ENCODE measurements around the gene TLR8.
"Not testable (repeated sequence)": the region's sequence is repeated elsewhere in the genome, so short reads cannot be mapped to it uniquely, and the experiment has no call there.

TLR8 gene

DNA sequence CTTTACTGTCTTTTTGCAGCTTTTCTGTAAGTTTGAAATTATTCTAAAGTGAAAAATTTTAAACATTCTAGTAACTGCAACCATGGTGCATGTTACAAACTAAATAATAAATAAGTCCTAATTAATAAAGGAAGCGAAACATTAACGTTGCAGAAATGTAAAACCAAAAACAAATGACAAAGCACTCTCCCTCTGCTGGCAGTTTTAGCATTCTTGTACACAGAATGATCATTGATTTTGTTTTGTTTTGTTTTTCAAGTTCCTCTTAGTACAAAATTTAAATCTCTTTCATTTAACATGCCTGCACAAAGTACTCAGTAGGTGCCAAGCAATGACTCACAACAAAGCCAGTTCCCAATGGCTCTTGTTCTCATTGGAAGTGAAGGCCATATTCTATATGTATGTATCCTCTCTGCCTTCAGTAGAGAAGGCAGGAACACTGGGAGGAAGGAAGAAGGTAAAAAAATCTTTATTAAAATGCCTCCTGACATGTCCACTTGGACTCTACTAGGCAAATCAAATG, 54.8 kb downstream of the TLR8 start:
- DNase-seq (ENCODE audit: low read depth): no peak
- H3K4me3 ChIP-seq (replicated peaks; ENCODE audit: low read depth, low read length): no peak overlapping the region
- TF ChIP-seq, protein P1, sequence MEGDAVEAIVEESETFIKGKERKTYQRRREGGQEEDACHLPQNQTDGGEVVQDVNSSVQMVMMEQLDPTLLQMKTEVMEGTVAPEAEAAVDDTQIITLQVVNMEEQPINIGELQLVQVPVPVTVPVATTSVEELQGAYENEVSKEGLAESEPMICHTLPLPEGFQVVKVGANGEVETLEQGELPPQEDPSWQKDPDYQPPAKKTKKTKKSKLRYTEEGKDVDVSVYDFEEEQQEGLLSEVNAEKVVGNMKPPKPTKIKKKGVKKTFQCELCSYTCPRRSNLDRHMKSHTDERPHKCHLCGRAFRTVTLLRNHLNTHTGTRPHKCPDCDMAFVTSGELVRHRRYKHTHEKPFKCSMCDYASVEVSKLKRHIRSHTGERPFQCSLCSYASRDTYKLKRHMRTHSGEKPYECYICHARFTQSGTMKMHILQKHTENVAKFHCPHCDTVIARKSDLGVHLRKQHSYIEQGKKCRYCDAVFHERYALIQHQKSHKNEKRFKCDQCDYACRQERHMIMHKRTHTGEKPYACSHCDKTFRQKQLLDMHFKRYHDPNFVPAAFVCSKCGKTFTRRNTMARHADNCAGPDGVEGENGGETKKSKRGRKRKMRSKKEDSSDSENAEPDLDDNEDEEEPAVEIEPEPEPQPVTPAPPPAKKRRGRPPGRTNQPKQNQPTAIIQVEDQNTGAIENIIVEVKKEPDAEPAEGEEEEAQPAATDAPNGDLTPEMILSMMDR (IDR thresholded peaks at IDR 0.05; ENCODE audit: low read length, missing control alignments): no peak

DNA sequence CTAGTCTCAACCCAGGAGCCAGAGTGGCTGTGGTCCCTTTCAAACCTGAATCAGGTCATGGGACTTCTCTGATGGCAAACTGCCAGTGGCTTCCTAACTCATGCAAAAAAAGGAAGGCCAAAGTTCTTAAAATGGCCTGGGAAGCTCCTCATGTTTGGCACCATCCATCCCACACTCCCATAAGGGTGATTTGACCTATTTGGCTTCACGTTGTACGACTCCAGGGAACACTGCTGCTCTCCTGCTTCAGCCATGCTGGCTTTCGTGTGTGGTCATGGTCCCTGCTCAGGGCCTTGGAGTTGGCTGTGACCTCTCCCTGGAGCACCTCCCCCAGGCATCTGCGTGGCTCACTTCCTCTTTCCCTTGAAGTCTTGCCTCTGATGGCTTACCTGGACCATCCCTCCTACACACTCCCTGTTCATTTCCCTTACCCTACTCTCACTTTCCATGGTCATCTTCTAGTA, 55.7 kb downstream of the TLR8 start:
- no peak for DNase-seq (ENCODE audit: low read depth)
- TF ChIP-seq, protein P1 (IDR thresholded peaks at IDR 0.05; ENCODE audit: low read length, missing control alignments): no peak
- no peak overlapping the region for H3K4me3 ChIP-seq (replicated peaks; ENCODE audit: low read depth, low read length)

- not testable (repeated sequence) for H3K4me3 ChIP-seq (replicated peaks; ENCODE audit: low read depth, low read length); DNase-seq (ENCODE audit: low read depth)
These were observed 56.9 kb downstream of the TLR8 start for GRCh38 chrX:12963210-12963850.

DNA sequence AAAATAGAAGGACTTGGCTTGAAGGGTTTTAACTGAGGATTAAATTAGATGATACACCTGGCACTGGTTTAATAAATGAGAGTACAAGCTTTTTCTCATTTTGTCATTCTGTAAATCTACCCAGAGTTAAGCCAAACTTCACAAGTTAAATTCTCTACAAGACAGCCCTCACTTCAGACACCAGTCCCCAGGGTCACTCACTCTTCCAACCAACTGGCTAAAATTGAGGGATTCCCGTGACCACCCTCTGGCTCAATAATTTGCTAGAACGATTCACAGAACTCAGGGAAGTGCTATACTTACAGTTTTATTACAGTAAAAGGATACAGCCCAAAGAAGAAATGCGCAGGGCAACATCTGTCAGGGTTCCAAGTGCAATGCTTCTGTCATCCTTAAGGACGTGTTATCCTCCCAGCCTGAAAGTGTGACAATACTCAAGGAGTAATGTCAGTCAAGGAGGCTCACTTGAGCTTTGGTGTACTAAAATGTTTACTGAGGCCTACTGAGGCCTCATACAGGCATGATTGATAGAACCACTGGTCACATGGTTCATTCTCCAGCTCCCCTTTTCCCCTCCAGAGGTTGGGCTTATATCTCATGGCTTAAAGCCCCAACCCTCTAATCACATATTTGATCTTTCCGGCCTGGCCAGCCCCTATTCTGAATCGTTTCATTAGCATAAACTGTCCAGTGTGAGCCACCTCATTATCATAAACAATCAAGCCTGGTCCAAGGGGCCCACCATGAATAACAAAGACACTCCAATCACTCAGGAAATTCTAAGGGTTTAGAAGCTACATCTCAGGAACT, 58.9 kb downstream of the TLR8 start:
- H3K4me3 ChIP-seq (replicated peaks; ENCODE audit: low read depth, low read length): no peak overlapping the region
- TF ChIP-seq, protein P1 (IDR thresholded peaks at IDR 0.05; ENCODE audit: low read length, missing control alignments): no peak
- DNase-seq (ENCODE audit: low read depth): no peak

- TF ChIP-seq, protein P1 (IDR thresholded peaks at IDR 0.05; ENCODE audit: low read length, missing control alignments): no peak
- no peak for DNase-seq (ENCODE audit: low read depth)
- no peak overlapping the region for H3K4me3 ChIP-seq (replicated peaks; ENCODE audit: low read depth, low read length)
These were observed 59.7 kb downstream of the TLR8 start for GRCh38 chrX:12966151-12966550.

DNA sequence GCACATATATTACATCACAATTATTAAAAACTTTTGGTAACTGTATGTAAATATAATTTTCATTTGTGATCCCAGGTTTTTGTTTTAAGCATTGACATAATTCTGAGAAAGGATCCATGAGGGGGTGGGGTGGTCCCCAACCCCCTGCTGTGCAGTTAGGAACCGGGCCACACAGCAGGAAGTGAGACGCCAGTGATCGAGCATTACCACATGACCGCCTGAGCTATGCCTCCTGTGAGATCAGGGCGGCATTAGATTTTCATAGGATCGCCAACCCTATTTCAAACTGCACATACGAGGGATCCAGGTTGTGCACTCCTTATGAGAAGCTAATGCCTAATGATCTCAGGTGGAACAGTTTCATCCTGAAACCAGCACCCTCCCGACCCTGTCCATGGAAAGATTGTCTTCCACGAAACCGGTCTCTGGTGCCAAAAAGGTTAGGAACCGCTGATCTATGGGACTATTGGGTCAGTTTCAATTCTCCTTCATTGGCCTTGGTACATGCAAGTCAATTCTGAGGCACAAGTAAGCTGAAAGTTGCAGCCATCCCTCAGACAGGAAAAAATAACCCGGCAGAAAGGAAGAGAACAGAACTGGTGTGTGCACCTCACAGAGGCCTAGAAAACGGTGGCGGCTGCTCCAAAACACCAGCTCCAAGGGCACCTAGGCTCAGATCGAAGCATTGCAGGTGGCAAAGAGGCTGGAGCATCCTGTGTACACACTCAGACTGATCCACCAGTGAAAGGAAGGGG, 61.5 kb downstream of the TLR8 start:
- TF ChIP-seq, protein P1 (IDR thresholded peaks at IDR 0.05; ENCODE audit: low read length, missing control alignments): no peak
- DNase-seq (ENCODE audit: low read depth): no peak
- H3K4me3 ChIP-seq (replicated peaks; ENCODE audit: low read depth, low read length): no peak overlapping the region

DNA sequence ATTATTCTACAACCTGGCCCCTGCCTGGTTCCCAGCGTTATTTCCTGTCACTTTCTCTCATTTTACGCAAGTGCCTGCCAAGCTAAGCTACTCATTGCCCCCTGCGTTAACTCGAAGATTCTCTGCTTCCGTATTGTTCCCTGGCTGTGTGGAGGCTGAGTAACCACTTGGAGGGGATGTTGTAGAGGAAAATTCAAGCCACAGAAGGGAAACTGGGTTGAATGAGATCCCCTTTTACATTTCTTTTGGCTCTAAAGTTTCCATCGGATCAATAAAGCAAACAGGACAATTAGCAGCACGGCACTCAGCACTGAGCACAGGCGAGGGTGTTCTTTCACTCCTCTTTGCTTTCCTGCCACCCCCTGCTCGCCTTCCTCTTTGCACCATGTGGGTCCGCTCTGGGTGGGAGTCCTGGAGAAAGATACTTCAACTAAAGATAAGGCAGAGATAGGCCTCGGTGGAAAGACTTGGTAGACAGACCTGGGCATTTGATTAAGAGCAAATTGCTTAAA, 64.3 kb downstream of the TLR8 start:
- TF ChIP-seq, protein P1 (IDR thresholded peaks at IDR 0.05; ENCODE audit: low read length, missing control alignments): peak; percentile 57
- DNase-seq (ENCODE audit: low read depth): peak; percentile 82
- H3K4me3 ChIP-seq (replicated peaks; ENCODE audit: low read depth, low read length): no peak overlapping the region
